IMR-90 (cell line): ENCODE results near the gene MYO10. TPM values are rescaled to one million over a fixed set of nuclear protein-coding genes. Genes with fewer than 3 reads are reported as not detected.

Experiments used
- ATAC-seq: fragments of 200-7000 bp; cut with Tn5 transposase; 2 replicates; pipeline ENCODE4 v1.9.1; 2020; ENCODE audit warnings: low read depth, mild to moderate bottlenecking, moderate library complexity
- BruUV-seq: library from RNA; stranded (reverse); fragments of 400-500 nt; replicated peaks from 2 replicates; lab custom pipeline; 2021; lab: Mats Ljungman, UMichigan
- CTCF ChIA-PET: fragments of 300-600 bp; formaldehyde crosslinking; extraction: SDS; loops from one replicate; lab custom pipeline; 2021; ENCODE audit warnings: antibody characterized with exemption; lab: Yijun Ruan, JAX
- POLR2A ChIA-PET: fragments of 300-600 bp; sonication (Branson Sonifier 250); formaldehyde crosslinking; loops from one replicate; lab custom pipeline; 2022; ENCODE audit warnings: antibody characterized with exemption; ENCODE audit not compliant: unreplicated experiment; lab: Charles Lee
- DNase-seq: peaks from one replicate; pipeline ENCODE4 v3.0.0; 2013
- H2AFZ ChIP-seq: replicated peaks from 2 replicates; pipeline ENCODE3; 2013; ENCODE audit warnings: low read length, mild to moderate bottlenecking; ENCODE audit not compliant: poor library complexity
- H2AK5ac ChIP-seq: 2 replicates; pipeline ENCODE4 v1.6.1; 2013; ENCODE audit warnings: low read depth, low read length, inconsistent platforms
- H2AK9ac ChIP-seq: replicated peaks from 2 replicates; pipeline ENCODE3; 2013; ENCODE audit warnings: mild to moderate bottlenecking, low read depth, low read length, moderate library complexity; ENCODE audit not compliant: poor library complexity
- H2BK120ac ChIP-seq: 2 replicates; pipeline ENCODE4 v1.6.1; 2013; ENCODE audit warnings: low read depth, low read length, inconsistent platforms
- H2BK15ac ChIP-seq: 3 replicates; pipeline ENCODE4 v1.6.1; 2013; ENCODE audit warnings: low read depth, low read length, inconsistent platforms
- H2BK20ac ChIP-seq: 2 replicates; pipeline ENCODE4 v1.6.1; 2013; ENCODE audit warnings: low read depth, mild to moderate bottlenecking, inconsistent platforms, low read length, moderate library complexity
- H2BK5ac ChIP-seq: 2 replicates; pipeline ENCODE4 v1.6.1; 2013; ENCODE audit warnings: mild to moderate bottlenecking, low read depth, low read length, inconsistent platforms; ENCODE audit not compliant: poor library complexity, severe bottlenecking
- H3K14ac ChIP-seq: replicated peaks from 2 replicates; pipeline ENCODE4 v1.6.1; 2013; ENCODE audit warnings: low read depth, low read length, inconsistent platforms
- H3K18ac ChIP-seq: 2 replicates; pipeline ENCODE4 v1.6.1; 2013; ENCODE audit warnings: low read depth, low read length, control low read depth
- H3K23ac ChIP-seq: 2 replicates; pipeline ENCODE4 v1.6.1; 2013; ENCODE audit warnings: low read depth, low read length, inconsistent platforms
- H3K27ac ChIP-seq: 2 replicates; pipeline ENCODE4 v1.5.1; 2013; ENCODE audit warnings: mild to moderate bottlenecking, control low read depth, low read length; ENCODE audit not compliant: insufficient read depth
- H3K27me3 ChIP-seq: 2 replicates; pipeline ENCODE4 v1.6.1; 2013; ENCODE audit warnings: low read length; ENCODE audit not compliant: control insufficient read depth, insufficient read depth
- H3K36me3 ChIP-seq: 2 replicates; pipeline ENCODE4 v1.6.1; 2013; ENCODE audit warnings: low read length, mixed read lengths; ENCODE audit not compliant: control insufficient read depth, insufficient read depth
- H3K4ac ChIP-seq: 2 replicates; pipeline ENCODE4 v1.6.1; 2013; ENCODE audit warnings: low read depth, low read length, inconsistent platforms
- H3K4me1 ChIP-seq: 2 replicates; pipeline ENCODE4 v1.6.1; 2013; ENCODE audit warnings: low read length, mixed read lengths; ENCODE audit not compliant: control insufficient read depth, insufficient read depth
- H3K4me2 ChIP-seq: 2 replicates; pipeline ENCODE4 v1.6.1; 2013; ENCODE audit warnings: low read depth, mild to moderate bottlenecking, control low read depth, low read length, moderate library complexity
- H3K4me3 ChIP-seq: 2 replicates; pipeline ENCODE4 v1.5.1; 2013; ENCODE audit warnings: low read depth, mild to moderate bottlenecking, control low read depth, low read length, moderate library complexity; ENCODE audit not compliant: insufficient read depth
- H3K56ac ChIP-seq: 2 replicates; pipeline ENCODE4 v1.6.1; 2013; ENCODE audit warnings: low read length, inconsistent platforms; ENCODE audit not compliant: insufficient read depth; ENCODE audit errors: extremely low read depth
- H3K79me1 ChIP-seq, 2 experiments: 2 replicates each; pipeline ENCODE4 v1.6.1; 2013; ENCODE audit warnings: low read length in 2 of 2, inconsistent platforms in 1 of 2, low read depth in 1 of 2
- H3K9ac ChIP-seq: 2 replicates; pipeline ENCODE4 v1.6.1; 2013; ENCODE audit warnings: low read depth, low read length, control low read depth
- H3K9me1 ChIP-seq: 2 replicates; pipeline ENCODE4 v1.6.1; 2013; ENCODE audit warnings: low read length, inconsistent platforms; ENCODE audit not compliant: insufficient read depth
- H3K9me3 ChIP-seq: 2 replicates; pipeline ENCODE4 v1.6.1; 2013; ENCODE audit warnings: low read length; ENCODE audit not compliant: control insufficient read depth, insufficient read depth
- H4K20me1 ChIP-seq: 2 replicates; pipeline ENCODE4 v1.6.1; 2013; ENCODE audit warnings: low read length, inconsistent platforms; ENCODE audit not compliant: insufficient read depth
- H4K5ac ChIP-seq: 2 replicates; pipeline ENCODE4 v1.6.1; 2013; ENCODE audit warnings: mild to moderate bottlenecking, low read depth, low read length, control low read depth
- H4K8ac ChIP-seq, 2 experiments: 2 replicates each; pipeline ENCODE4 v1.6.1; 2013; ENCODE audit warnings: low read depth in 2 of 2, low read length in 2 of 2, control low read depth in 1 of 2, inconsistent platforms in 1 of 2
- H4K91ac ChIP-seq: 2 replicates; pipeline ENCODE4 v1.6.1; 2013; ENCODE audit warnings: low read depth, low read length, inconsistent platforms; ENCODE audit not compliant: insufficient read depth
- NFE2L2 ChIP-seq: fragments of 150-350 bp; IDR thresholded peaks from 2 replicates; pipeline ENCODE4 v1.6.1; 2016; ENCODE audit warnings: low read depth, mild to moderate bottlenecking, low read length
- POLR2A ChIP-seq: IDR thresholded peaks from 2 replicates; pipeline ENCODE4 v1.6.1; 2012; ENCODE audit warnings: mild to moderate bottlenecking, low read depth, low read length
- RCOR1 ChIP-seq: IDR thresholded peaks from 2 replicates; pipeline ENCODE4 v1.6.1; 2012; ENCODE audit warnings: mild to moderate bottlenecking, low read length, improper control_type of control experiment; ENCODE audit not compliant: insufficient replicate concordance
- RFX5 ChIP-seq: IDR thresholded peaks from 2 replicates; pipeline ENCODE4 v1.8.0; 2012; ENCODE audit warnings: low read depth, mild to moderate bottlenecking, low read length, moderate library complexity
- WGBS, 2 experiments: methylation state at CpG; one replicate each; pipeline versions ENCODE4 v1.1.5 to v1.1.7; 2013; ENCODE audit warnings: missing lambda C conversion rate in 2 of 2; ENCODE audit not compliant: insufficient read length in 1 of 2; ENCODE audit errors: extremely low coverage in 2 of 2; 5-methylcytosine and 5-hydroxymethylcytosine counted together
- dilution Hi-C: fragments of 300-500 bp; cut with HindIII; formaldehyde crosslinking; loops from one replicate; pipeline ENCODE4 v1.14.3; 2018; ENCODE audit warnings: low sequenced_read_pairs; ENCODE audit not compliant: unreplicated experiment
- in situ Hi-C: fragments of 300-500 bp; cut with MboI; formaldehyde crosslinking; loops from 3 replicates; pipeline ENCODE4 v1.14.3; 2019; ENCODE audit warnings: low sequenced_read_pairs, inconsistent platforms, mixed read lengths
- intact Hi-C: fragments of 100-400 bp; cut with micrococcal nuclease; formaldehyde crosslinking; loops from 2 replicates; pipeline ENCODE4 v1.10.0; 2022
- polyA plus RNA-seq, 3 experiments: library from polyadenylated mRNA; depleted of rRNA; stranded (reverse); fragments of >200 nt; gene quantifications; 2 replicates each; pipeline ENCODE4 v1.2.3, GENCODE V29; 2012; ENCODE audit warnings: low replicate concordance in 1 of 3
- total RNA-seq: library from RNA; depleted of rRNA; stranded (reverse); fragments of >200 nt; gene quantifications from 2 replicates; pipeline ENCODE4 v1.2.3, GENCODE V29; 2012

Gene MYO10
- total and polyA plus RNA-seq, 2 of the 4 experiments (the other 2 are of a cell fraction), result 39.9 to 115 TPM

- 95% methylated on average over 7 of the region's 13 CpGs; no CpG with 5 or more reads in 1 of the 2 experiments for WGBS, 2 experiments
- no peak overlapping the region for H2BK20ac ChIP-seq
- no peaks in the 10 kb centered on the region for H3K9me3 ChIP-seq
- H3K79me1 ChIP-seq, result peaks cover 11 to 84% of the 10 kb centered on the region in 2 experiments; a peak in 3 of 4 replicates
- dilution Hi-C loops, result no loop called here
- 0 out of 2 replicates have a peak overlapping the region, but pooled peaks have one; percentile 15 for H3K14ac ChIP-seq
- no peak overlapping the region for H3K4ac ChIP-seq
- H3K4me2 ChIP-seq, result no peak overlapping the region
- no peak overlapping the region for H2AK9ac ChIP-seq
- no peak overlapping the region for H2AK5ac ChIP-seq
- no peak overlapping the region for H3K18ac ChIP-seq
- H4K91ac ChIP-seq, result no peak overlapping the region
- TF ChIP-seq RFX5, result no peak
- TF ChIP-seq NFE2L2, result no peak
- TF ChIP-seq RCOR1, result no peak
- TF ChIP-seq POLR2A, result no peak
- H4K8ac ChIP-seq, result no peak overlapping the region
- ATAC-seq (no peak), DNase-seq (no peak)
- H2BK5ac ChIP-seq, result no peak overlapping the region
- intact Hi-C loops, result no loop called here
- peaks cover 27% of the 10 kb centered on the region for H3K4me1 ChIP-seq
- H3K4me3 ChIP-seq, result no peak overlapping the region
- H3K9ac ChIP-seq, result no peak overlapping the region
- CTCF ChIA-PET, result no interaction called here
- H3K36me3 ChIP-seq, result peaks cover 9% of the 10 kb centered on the region
- H4K5ac ChIP-seq, result no peak overlapping the region
- H2BK15ac ChIP-seq, result no peak overlapping the region
- H2AFZ ChIP-seq, result no peak overlapping the region
- H3K27ac ChIP-seq, result no peak overlapping the region
- H3K56ac ChIP-seq, result no peak overlapping the region
- H4K20me1 ChIP-seq, result peaks cover 94% of the 10 kb centered on the region
- in situ Hi-C loops, result no loop called here
- no peaks in the 10 kb centered on the region for H3K27me3 ChIP-seq
- no TSS peak for BruUV-seq
- H2BK120ac ChIP-seq, result no peak overlapping the region
- POLR2A ChIA-PET, result no interaction called here
- peaks cover 27% of the 10 kb centered on the region for H3K9me1 ChIP-seq
- H3K23ac ChIP-seq, result no peak overlapping the region
Measured at GRCh38 chr5:16879650-16880049, 56.4 kb downstream of the MYO10 start.
